GM19351 (cell line): ENCODE results near the gene TENT4A.
"Not testable (repeated sequence)": the region's sequence is repeated elsewhere in the genome, so short reads cannot be mapped to it uniquely, and the experiment has no call there.

Experiments
- ATAC-seq: cut with Tn5 transposase; IDR thresholded peaks from one replicate; pipeline ENCODE4 v1.9.1; 2021; ENCODE audit warnings: mild to moderate bottlenecking, moderate library complexity; ENCODE audit not compliant: unreplicated experiment

TENT4A gene

GRCh38 chr5:6713274-6714225 lies at the start of gene TENT4A:
Gene TENT4A (plus strand): TSS chr5:6713432. CDS start chr5:6713984, 552 bp downstream.
- peak; percentile 8 for ATAC-seq

GRCh38 chr5:6666762-6667161 lies 46.5 kb upstream of the TENT4A start:
- ATAC-seq, result no peak

- no peak for ATAC-seq
Measured at GRCh38 chr5:6667648-6668047, 45.6 kb upstream of the TENT4A start.

GRCh38 chr5:6668717-6669116 lies 44.5 kb upstream of the TENT4A start:
- ATAC-seq, result not testable (repeated sequence)

- no peak for ATAC-seq
Measured at GRCh38 chr5:6673031-6673430, 40.2 kb upstream of the TENT4A start.

GRCh38 chr5:6673963-6674362 lies 39.3 kb upstream of the TENT4A start:
- no peak for ATAC-seq

- no peak for ATAC-seq
Measured at GRCh38 chr5:6674421-6674820, 38.8 kb upstream of the TENT4A start.

GRCh38 chr5:6674886-6675285 lies 38.3 kb upstream of the TENT4A start:
- no peak for ATAC-seq

GRCh38 chr5:6675784-6676491 lies 37.3 kb upstream of the TENT4A start:
- no peak for ATAC-seq

- ATAC-seq, result no peak
Measured at GRCh38 chr5:6676702-6677101, 36.5 kb upstream of the TENT4A start.

- no peak for ATAC-seq
Measured at GRCh38 chr5:6678385-6678784, 34.8 kb upstream of the TENT4A start.

GRCh38 chr5:6680922-6681321 lies 32.3 kb upstream of the TENT4A start:
- no peak for ATAC-seq

- ATAC-seq, result no peak
Measured at GRCh38 chr5:6681682-6682081, 31.6 kb upstream of the TENT4A start.

GRCh38 chr5:6682239-6682638 lies 31.0 kb upstream of the TENT4A start:
- ATAC-seq, result no peak

- no peak for ATAC-seq
Measured at GRCh38 chr5:6683241-6683640, 30.0 kb upstream of the TENT4A start.

- ATAC-seq, result no peak
Measured at GRCh38 chr5:6684075-6684474, 29.2 kb upstream of the TENT4A start.

GRCh38 chr5:6686501-6686900 lies 26.7 kb upstream of the TENT4A start:
- ATAC-seq, result no peak

- no peak for ATAC-seq
Measured at GRCh38 chr5:6686915-6687409, 26.3 kb upstream of the TENT4A start.

GRCh38 chr5:6687505-6687904 lies 25.7 kb upstream of the TENT4A start:
- no peak for ATAC-seq

GRCh38 chr5:6692906-6693305 lies 20.3 kb upstream of the TENT4A start:
- no peak for ATAC-seq

GRCh38 chr5:6698696-6699095 lies 14.5 kb upstream of the TENT4A start:
- no peak for ATAC-seq

GRCh38 chr5:6699357-6699756 lies 13.9 kb upstream of the TENT4A start:
- no peak for ATAC-seq
